IPS DF 4.7 (cell line): ENCODE measurements around the gene LRIT2.

ENCODE experiments used
- DNase-seq: peaks from one replicate; pipeline ENCODE4 v3.0.0-alpha.2; 2013; ENCODE audit warnings: low spot score; ENCODE audit errors: extremely low read depth

The LRIT2 gene

GRCh38 chr10:84225427-84226173, at the start of gene LRIT2:
TSS of gene LRIT2 (minus strand) at chr10:84225544. CDS start at chr10:84225520, 24 bp downstream.
- no peak for DNase-seq

DNA sequence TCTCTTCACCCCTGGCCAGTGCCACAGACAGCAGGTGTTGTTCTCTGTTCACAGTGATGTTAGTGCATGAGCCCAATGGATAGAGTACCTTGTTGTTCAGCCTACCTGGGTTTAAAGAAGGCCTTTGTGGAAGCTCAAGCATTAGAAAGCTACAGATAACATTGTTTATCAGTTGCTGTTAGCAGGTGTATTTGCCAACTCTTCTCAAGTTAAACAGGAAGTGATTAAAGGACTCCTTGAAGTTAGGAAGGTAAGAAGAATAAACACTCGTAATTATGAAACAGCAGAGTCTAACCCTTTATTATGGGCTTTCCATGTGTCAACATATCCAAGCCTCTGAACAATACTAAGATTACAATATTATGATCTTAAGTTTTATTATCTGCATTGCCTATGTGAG, 45.4 kb upstream of the LRIT2 start:
- no peak for DNase-seq

DNA sequence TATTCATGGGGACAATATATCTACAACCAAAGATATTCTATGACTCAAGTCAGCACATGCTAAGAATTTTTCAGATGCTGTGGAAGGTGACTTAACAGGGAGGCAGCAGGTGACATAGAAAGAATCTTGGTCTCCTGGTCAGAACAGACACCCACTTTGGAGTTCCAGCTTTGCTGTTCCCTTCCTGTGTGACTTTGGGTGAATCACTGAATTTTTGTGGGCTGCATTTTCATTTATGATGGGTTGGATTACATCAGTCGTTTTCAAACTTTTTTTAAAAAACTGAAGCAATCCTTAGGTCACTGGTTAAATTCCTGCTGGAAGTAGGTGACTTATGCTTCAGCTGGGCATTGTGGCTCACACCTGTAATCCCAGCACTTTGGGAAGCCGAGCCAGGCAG, 44.4 kb upstream of the LRIT2 start:
- no peak for DNase-seq

- no peak for DNase-seq
These were observed 43.8 kb upstream of the LRIT2 start for GRCh38 chr10:84269162-84269561.

GRCh38 chr10:84267503-84268126, 42.3 kb upstream of the LRIT2 start:
- peak; percentile 68 for DNase-seq

DNA sequence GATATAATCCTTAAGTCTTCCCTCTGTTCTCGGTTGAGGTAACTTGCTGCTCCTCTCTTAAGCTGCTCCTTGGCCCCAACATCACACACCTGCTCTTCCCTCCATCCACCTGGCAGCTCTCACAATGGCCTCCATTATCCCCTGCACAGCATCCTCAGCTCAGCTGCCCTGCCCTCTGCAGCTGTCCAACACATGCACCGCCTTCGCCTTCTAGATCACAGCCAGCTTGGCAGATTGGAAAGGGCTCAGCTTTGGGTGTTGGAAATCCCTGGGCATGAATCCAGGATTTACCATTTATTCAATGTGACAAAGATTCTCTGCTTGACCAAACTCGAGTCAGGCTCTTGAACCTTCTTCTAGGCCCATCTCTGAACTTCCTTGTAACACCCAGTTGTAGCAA, 40.1 kb upstream of the LRIT2 start:
- DNase-seq = no peak

DNA sequence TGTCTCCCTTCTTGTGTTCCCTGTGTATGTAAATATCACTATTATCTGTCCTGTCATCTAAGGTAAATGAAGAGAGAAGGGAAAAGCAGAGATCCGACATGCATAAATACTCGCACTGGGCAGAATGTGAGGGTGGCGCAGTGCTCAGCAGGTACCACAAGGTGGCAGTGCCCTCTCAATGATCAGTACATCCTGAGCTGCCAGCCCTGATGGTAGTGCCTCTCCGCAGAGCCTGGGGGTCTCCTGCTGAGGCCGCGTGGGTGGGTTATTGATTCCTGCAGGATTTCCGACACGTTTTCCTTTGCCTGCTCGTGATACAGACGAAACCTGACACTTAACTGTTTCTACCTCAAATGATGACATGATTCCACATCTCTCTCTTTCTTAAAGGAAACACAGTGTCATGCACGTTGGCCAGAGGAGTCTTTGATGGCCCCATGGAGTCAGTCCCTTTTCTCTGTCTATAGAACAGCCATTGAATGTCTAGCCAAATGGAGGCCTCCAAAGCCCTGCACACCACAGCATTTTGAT, 39.3 kb upstream of the LRIT2 start:
- DNase-seq = peak; percentile 28

GRCh38 chr10:84263716-84264115, 38.4 kb upstream of the LRIT2 start:
- no peak for DNase-seq

GRCh38 chr10:84262190-84262956, 37.0 kb upstream of the LRIT2 start:
- no peak for DNase-seq

DNA sequence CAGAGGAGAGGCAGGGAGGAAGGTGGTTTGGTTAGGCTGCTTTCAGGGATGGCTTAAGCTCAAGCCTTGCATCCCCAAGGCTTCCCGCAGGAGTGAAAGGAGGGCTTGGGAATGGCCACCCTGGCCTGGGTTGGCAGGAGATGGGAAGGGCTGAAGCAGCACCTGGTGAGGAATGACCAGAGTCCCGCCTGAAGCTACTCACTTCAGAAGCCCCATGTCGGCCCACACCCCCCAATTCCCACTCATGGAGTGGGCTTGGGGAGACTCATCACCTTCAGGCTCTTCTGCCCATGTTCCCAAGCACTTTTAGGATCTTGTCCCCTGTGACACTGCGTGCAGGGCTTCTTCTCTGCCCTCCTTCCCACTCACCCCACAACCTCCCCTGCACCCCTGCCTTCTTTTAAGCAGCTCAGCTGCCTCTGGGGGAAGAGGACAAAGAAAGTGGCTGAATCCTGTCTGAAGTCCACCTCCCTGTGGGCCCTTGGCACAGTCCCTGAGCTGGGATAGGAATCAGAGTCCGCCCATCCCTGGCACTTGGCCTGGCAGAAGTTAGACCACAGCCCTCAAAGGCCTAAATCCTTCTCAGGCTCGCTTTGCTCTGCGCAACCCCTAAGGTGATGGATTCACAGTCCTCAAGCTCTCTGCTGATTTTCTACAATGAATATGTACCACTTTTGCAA, 36.0 kb upstream of the LRIT2 start:
- DNase-seq = no peak

DNA sequence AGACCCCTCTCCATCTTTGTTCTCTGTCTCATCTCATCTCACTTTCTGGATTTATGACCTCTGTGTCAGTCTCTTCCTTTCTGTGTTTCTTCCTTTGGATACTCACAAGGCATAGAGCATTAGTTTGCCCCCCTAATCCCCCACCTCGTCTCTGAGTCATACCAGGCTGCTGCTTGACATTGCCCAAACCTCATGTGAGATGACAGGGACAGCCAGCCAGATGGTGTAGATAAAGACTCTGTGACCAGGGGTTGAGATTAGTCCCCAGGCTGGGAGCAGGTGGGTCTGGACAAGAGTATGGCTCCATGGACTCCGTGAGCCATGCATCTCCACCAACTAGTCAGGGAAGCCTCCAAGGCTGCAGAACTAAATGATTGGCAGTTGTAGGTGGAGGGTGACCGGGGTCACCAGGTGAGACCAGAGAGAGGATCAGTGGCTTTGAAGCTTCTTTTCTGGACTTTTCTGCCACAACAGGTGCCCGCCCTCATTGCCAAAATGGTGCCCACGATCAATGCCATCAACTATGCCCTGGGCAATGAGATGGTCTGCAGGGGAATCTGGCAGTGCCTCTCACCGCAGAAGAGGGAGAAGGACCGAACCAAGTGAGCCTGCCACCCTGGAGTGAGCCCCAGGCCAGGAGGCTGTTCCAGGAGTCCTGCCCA, 32.8 kb upstream of the LRIT2 start:
- no peak for DNase-seq

GRCh38 chr10:84257343-84258020, 32.1 kb upstream of the LRIT2 start:
- DNase-seq = no peak

- no peak for DNase-seq
These were observed 31.4 kb upstream of the LRIT2 start for GRCh38 chr10:84256510-84257342.

DNA sequence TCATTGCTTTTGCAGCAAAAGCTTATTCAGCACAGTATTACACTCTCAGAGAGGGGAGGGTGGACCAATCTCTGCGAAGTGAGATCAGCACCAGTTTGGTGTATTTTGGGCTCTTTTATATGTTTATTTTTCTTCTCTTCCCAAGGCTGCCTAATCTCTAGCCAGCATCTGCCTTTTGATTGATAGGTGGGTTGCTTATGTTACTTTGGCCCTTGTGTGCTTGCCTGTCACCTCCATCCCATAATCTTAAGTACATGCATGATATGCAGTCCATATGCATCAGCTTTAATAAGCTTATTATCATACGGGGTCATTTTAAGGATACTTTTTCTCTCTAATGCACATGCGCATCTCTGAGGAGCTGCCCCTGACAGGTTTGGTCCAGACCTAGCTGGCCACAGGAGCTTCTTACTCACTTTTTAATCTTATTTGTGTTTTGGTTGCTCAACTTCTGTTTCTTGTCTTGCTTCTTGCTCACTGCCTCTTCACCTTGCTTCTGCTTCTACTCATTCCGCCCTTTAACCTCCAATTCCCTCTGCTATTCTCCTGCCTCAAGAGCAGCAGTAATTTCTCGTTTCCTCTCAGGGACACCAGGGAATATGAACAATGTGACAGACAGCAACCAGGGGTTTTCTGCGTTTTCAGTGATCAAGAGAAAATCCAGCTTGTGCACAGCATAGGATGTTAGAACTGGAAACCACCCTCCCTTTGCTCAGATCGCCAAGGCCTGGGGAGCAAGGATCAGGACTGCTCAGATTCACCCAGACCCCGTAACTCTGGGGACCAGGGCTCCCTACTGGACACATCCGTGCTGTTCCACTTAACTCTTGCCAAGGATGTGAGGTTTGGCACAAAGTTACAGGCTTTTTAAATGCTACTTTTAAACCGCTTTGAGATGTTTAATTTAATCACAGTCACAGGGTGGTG, 29.5 kb upstream of the LRIT2 start:
- no peak for DNase-seq

- no peak for DNase-seq
These were observed 23.4 kb upstream of the LRIT2 start for GRCh38 chr10:84248794-84249193.

DNA sequence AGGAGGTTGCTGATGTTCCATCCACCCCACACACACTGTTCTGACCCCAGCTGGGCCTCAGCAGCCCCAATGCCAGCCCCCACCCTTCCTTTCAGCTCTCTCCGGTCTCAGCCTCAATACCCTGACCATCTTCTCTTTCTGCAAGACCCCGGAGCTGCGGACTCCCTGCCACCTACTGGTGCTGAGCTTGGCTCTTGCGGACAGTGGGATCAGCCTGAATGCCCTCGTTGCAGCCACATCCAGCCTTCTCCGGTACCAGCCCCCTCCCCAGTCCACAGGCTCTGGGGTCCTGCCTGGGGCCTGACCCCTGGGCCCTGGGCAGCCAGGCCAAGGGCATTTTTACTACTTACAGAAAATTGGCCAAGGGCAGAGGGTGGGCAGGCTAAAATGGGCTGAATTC, 22.2 kb upstream of the LRIT2 start:
- no peak for DNase-seq

DNA sequence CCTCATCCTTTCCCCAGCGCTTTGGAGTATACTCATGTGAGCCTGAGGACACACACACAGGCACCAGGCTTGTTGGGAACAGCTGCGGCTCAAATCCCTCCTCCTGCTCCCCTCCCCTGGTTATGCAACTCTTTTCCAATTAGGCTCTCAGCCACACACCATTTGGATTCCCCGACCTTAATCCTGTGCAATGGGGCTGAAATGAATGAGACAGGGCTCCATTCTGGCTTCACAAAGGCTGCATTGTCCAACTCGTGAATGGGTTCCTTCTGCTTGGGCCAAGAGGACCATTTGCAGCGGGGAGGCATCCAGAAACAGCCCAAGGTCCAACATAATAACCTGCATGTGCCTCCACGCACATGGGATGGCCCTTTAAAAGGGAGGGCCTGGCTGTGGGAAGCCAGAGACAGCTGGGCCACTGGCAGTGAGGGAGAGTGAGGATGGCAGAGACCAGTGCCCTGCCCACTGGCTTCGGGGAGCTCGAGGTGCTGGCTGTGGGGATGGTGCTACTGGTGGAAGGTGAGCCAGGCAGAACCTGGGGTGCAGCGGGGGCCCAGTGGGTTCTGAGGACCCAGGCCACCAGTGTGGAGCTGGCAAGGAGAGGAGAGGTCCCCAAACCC, 19.4 kb upstream of the LRIT2 start, which contains the start of gene RGR:
RGR (plus strand) TSS at position 403 of the 620 bp plus-strand sequence; CDS start at position 441, 38 bp downstream.
- DNase-seq = no peak

GRCh38 chr10:84243759-84244158, 18.4 kb upstream of the LRIT2 start:
- DNase-seq = no peak
